ENCODE measurements around the gene MRPL20. TPM values are rescaled to one million over a fixed set of nuclear protein-coding genes. Genes with fewer than 3 reads are reported as not detected.
"Not testable (repeated sequence)": the region's sequence is repeated elsewhere in the genome, so short reads cannot be mapped to it uniquely, and the experiment has no call there.

MRPL20 gene
- total and polyA plus RNA-seq, 4 donors: 60.1 to 181 (median 122) TPM

- DNase-seq: no peak
- no peaks in the 10 kb centered on the region for H3K36me3 ChIP-seq (ENCODE audit: control insufficient read depth in 4 of 4, insufficient read depth in 4 of 4, low read length in 4 of 4)
- WGBS, 2 donors: 77 to 85% methylated on average over 13 of the region's 13 CpGs
These were observed 8.7 kb upstream of the MRPL20 start for GRCh38 chr1:1415751-1416150.

GRCh38 chr1:1412311-1412902 lies 5.3 kb upstream of the MRPL20 start:
- H3K27me3 ChIP-seq (ENCODE audit: control insufficient read depth in 3 of 3, insufficient read depth in 3 of 3, low read length in 2 of 3); H3K27ac ChIP-seq (ENCODE audit: low read depth in 1 of 2, low read length in 1 of 2); DNase-seq; H3K9ac ChIP-seq (ENCODE audit: insufficient read depth in 1 of 2, low read length in 2 of 2); H3K36me3 ChIP-seq (ENCODE audit: control insufficient read depth in 4 of 4, insufficient read depth in 4 of 4, low read length in 4 of 4); ATAC-seq (ENCODE audit: insufficient read depth, low FRiP score); H3K4me1 ChIP-seq (ENCODE audit: control insufficient read depth in 5 of 5, insufficient read depth in 5 of 5, low read length in 5 of 5); H3K9me3 ChIP-seq (ENCODE audit: control insufficient read depth in 4 of 4, insufficient read depth in 3 of 4, low read length in 3 of 4); H3K4me3 ChIP-seq: not testable (repeated sequence)
- 93 to 97% methylated on average over 11 of the region's 11 CpGs for WGBS, 2 donors

More at GRCh38 chr1:1415751-1416150, 8.7 kb upstream of the MRPL20 start:
- no peak for TF ChIP-seq CTCF (IDR thresholded peaks at IDR 0.05; ENCODE audit: control extremely low read depth, extremely low read depth)
- no peak overlapping the region for H3K4me3 ChIP-seq
- no peak for ATAC-seq (ENCODE audit: insufficient read depth, low FRiP score)
- H3K9ac ChIP-seq (ENCODE audit: insufficient read depth in 1 of 2, low read length in 2 of 2): no peak overlapping the region
- H3K4me1 ChIP-seq (ENCODE audit: control insufficient read depth in 5 of 5, insufficient read depth in 5 of 5, low read length in 5 of 5): peaks cover 0 to 8% (median 0%) of the 10 kb centered on the region in 5 donors
- no peaks in the 10 kb centered on the region for H3K27me3 ChIP-seq (ENCODE audit: control insufficient read depth in 3 of 3, insufficient read depth in 3 of 3, low read length in 2 of 3)
- H3K27ac ChIP-seq (ENCODE audit: low read depth in 1 of 2, low read length in 1 of 2): no peak overlapping the region
- H3K9me3 ChIP-seq (ENCODE audit: control insufficient read depth in 4 of 4, insufficient read depth in 3 of 4, low read length in 3 of 4): peaks cover 0 to 2% (median 0%) of the 10 kb centered on the region in 4 donors

GRCh38 chr1:1411626-1412025 lies 4.5 kb upstream of the MRPL20 start:
- peak overlapping the region in 1 of 2 donors; percentile 17 for H3K27ac ChIP-seq (ENCODE audit: low read depth in 1 of 2, low read length in 1 of 2)
- no peaks in the 10 kb centered on the region for H3K27me3 ChIP-seq (ENCODE audit: control insufficient read depth in 3 of 3, insufficient read depth in 3 of 3, low read length in 2 of 3)
- TF ChIP-seq CTCF (IDR thresholded peaks at IDR 0.05; ENCODE audit: control extremely low read depth, extremely low read depth): no peak
- DNase-seq: no peak
- WGBS, 2 donors: 94 to 97% methylated on average over 13 of the region's 13 CpGs
- no peak for ATAC-seq (ENCODE audit: insufficient read depth, low FRiP score)
- no peak overlapping the region for H3K4me3 ChIP-seq
- H3K36me3 ChIP-seq (ENCODE audit: control insufficient read depth in 4 of 4, insufficient read depth in 4 of 4, low read length in 4 of 4): peaks cover 0 to 2% (median under 1%) of the 10 kb centered on the region in 4 donors
- H3K9ac ChIP-seq (ENCODE audit: insufficient read depth in 1 of 2, low read length in 2 of 2): no peak overlapping the region
- peaks cover 4 to 10% (median 6%) of the 10 kb centered on the region in 5 donors for H3K4me1 ChIP-seq (ENCODE audit: control insufficient read depth in 5 of 5, insufficient read depth in 5 of 5, low read length in 5 of 5)
- H3K9me3 ChIP-seq (ENCODE audit: control insufficient read depth in 4 of 4, insufficient read depth in 3 of 4, low read length in 3 of 4): no peaks in the 10 kb centered on the region

GRCh38 chr1:1410238-1410637 lies 3.1 kb upstream of the MRPL20 start:
- H3K4me3 ChIP-seq; H3K27me3 ChIP-seq (ENCODE audit: control insufficient read depth in 3 of 3, insufficient read depth in 3 of 3, low read length in 2 of 3); H3K36me3 ChIP-seq (ENCODE audit: control insufficient read depth in 4 of 4, insufficient read depth in 4 of 4, low read length in 4 of 4); DNase-seq; H3K9me3 ChIP-seq (ENCODE audit: control insufficient read depth in 4 of 4, insufficient read depth in 3 of 4, low read length in 3 of 4); H3K9ac ChIP-seq (ENCODE audit: insufficient read depth in 1 of 2, low read length in 2 of 2); H3K27ac ChIP-seq (ENCODE audit: low read depth in 1 of 2, low read length in 1 of 2); ATAC-seq (ENCODE audit: insufficient read depth, low FRiP score): not testable (repeated sequence)
- peaks cover 6 to 20% (median 14%) of the 10 kb centered on the region in 5 donors for H3K4me1 ChIP-seq (ENCODE audit: control insufficient read depth in 5 of 5, insufficient read depth in 5 of 5, low read length in 5 of 5)
- 73 to 80% methylated on average over 8 of the region's 8 CpGs for WGBS, 2 donors

All from lung (tissue), 12 donors.